PFSK-1 (cell line): ENCODE measurements around the gene TLR1.

Experiments used
- FOXP2 ChIP-seq: optimal IDR thresholded peaks from 2 replicates; pipeline ENCODE3; 2011; ENCODE audit warnings: borderline replicate concordance, control low read depth, inconsistent platforms; ENCODE audit not compliant: insufficient read depth; ENCODE audit errors: extremely low read length, extremely low read depth
- POLR2AphosphoS5 ChIP-seq: IDR thresholded peaks from 2 replicates; pipeline ENCODE4 v1.6.1; 2012; ENCODE audit warnings: low read depth, mild to moderate bottlenecking, control low read depth, low read length, moderate library complexity
- REST ChIP-seq, 2 experiments: IDR thresholded peaks; 2 replicates each; pipeline versions ENCODE4 v1.6.1 to v1.8.0; 2011 to 2012; ENCODE audit warnings: low read depth in 2 of 2, low read length in 2 of 2, control low read depth in 1 of 2, inconsistent platforms in 1 of 2, mild to moderate bottlenecking in 1 of 2, moderate library complexity in 1 of 2; ENCODE audit not compliant: insufficient read depth in 1 of 2
- SIN3A ChIP-seq: IDR thresholded peaks from 2 replicates; pipeline ENCODE4 v1.6.1; 2012; ENCODE audit warnings: mild to moderate bottlenecking, low read length, moderate library complexity, borderline replicate concordance; ENCODE audit not compliant: insufficient read depth
- TAF1 ChIP-seq: IDR thresholded peaks from 2 replicates; pipeline ENCODE4 v1.6.1; 2012; ENCODE audit warnings: low read length, control low read depth, borderline replicate concordance; ENCODE audit not compliant: insufficient read depth

TLR1 gene

GRCh38 chr4:38832624-38833528 lies 28.3 kb upstream of the TLR1 start:
- no peak for TF ChIP-seq TAF1
- TF ChIP-seq FOXP2: no peak
- no peak for TF ChIP-seq SIN3A
- no peak for TF ChIP-seq REST (IDR thresholded peaks at IDR 0.05; ENCODE audit: insufficient read depth in 1 of 2, low read depth in 2 of 2, low read length in 2 of 2)
- no peak for TF ChIP-seq POLR2AphosphoS5

- TF ChIP-seq SIN3A (no peak), FOXP2 (no peak), TAF1 (no peak), POLR2AphosphoS5 (no peak), REST (IDR thresholded peaks at IDR 0.05; ENCODE audit: insufficient read depth in 1 of 2, low read depth in 2 of 2, low read length in 2 of 2) (no peak)
These were observed 27.6 kb upstream of the TLR1 start for GRCh38 chr4:38832206-38832605.

GRCh38 chr4:38831653-38832052 lies 27.1 kb upstream of the TLR1 start:
- no peak for TF ChIP-seq FOXP2
- TF ChIP-seq SIN3A: no peak
- no peak for TF ChIP-seq REST (IDR thresholded peaks at IDR 0.05; ENCODE audit: insufficient read depth in 1 of 2, low read depth in 2 of 2, low read length in 2 of 2)
- TF ChIP-seq TAF1: no peak
- no peak for TF ChIP-seq POLR2AphosphoS5

GRCh38 chr4:38829237-38829636 lies 24.6 kb upstream of the TLR1 start:
- TF ChIP-seq REST (IDR thresholded peaks at IDR 0.05; ENCODE audit: insufficient read depth in 1 of 2, low read depth in 2 of 2, low read length in 2 of 2) (no peak), TAF1 (no peak), FOXP2 (no peak), SIN3A (no peak), POLR2AphosphoS5 (no peak)
